SJSA1 (cell line): ENCODE results near the gene KCNMB4. TPM values are rescaled to one million over a fixed set of nuclear protein-coding genes. Genes with fewer than 3 reads are reported as not detected.

ENCODE experiments used
- DNase-seq, 2 experiments: peaks; one replicate each; pipeline ENCODE4 v3.0.0-alpha.2; 2015 to 2020; ENCODE audit warnings: low spot score in 2 of 2, low read depth in 1 of 2
- H3K27ac ChIP-seq: fragments of 250-450 bp; sonication (Bioruptor Pico); 2 replicates; pipeline ENCODE4 v1.5.1; 2020; ENCODE audit warnings: mild to moderate bottlenecking, moderate library complexity
- H3K27me3 ChIP-seq: fragments of 250-450 bp; sonication (Bioruptor Pico); replicated peaks from 2 replicates; pipeline ENCODE4 v1.5.1; 2020; ENCODE audit warnings: mild to moderate bottlenecking, moderate library complexity
- H3K36me3 ChIP-seq: fragments of 250-450 bp; sonication (Bioruptor Pico); 2 replicates; pipeline ENCODE4 v1.5.1; 2020; ENCODE audit warnings: mild to moderate bottlenecking
- H3K4me1 ChIP-seq: fragments of 250-450 bp; sonication (Bioruptor Pico); replicated peaks from 2 replicates; pipeline ENCODE4 v1.6.1; 2021; ENCODE audit warnings: mild to moderate bottlenecking
- H3K4me3 ChIP-seq: fragments of 250-450 bp; sonication (Bioruptor Pico); 2 replicates; pipeline ENCODE4 v1.5.1; 2020; ENCODE audit warnings: mild to moderate bottlenecking
- H3K9me3 ChIP-seq: fragments of 250-450 bp; sonication (Bioruptor Pico); replicated peaks from 2 replicates; pipeline ENCODE4 v1.5.1; 2020; ENCODE audit warnings: mild to moderate bottlenecking
- total RNA-seq: library from RNA; depleted of rRNA; stranded (reverse); fragments of >200 nt; shearing (Covaris generic); gene quantifications from 2 replicates; pipeline ENCODE4 v1.2.3, GENCODE V29; 2014; rRNA removed

The KCNMB4 gene, protein sequence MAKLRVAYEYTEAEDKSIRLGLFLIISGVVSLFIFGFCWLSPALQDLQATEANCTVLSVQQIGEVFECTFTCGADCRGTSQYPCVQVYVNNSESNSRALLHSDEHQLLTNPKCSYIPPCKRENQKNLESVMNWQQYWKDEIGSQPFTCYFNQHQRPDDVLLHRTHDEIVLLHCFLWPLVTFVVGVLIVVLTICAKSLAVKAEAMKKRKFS
- total RNA-seq: 0.09 and 0.21 TPM in 2 replicates

DNA sequence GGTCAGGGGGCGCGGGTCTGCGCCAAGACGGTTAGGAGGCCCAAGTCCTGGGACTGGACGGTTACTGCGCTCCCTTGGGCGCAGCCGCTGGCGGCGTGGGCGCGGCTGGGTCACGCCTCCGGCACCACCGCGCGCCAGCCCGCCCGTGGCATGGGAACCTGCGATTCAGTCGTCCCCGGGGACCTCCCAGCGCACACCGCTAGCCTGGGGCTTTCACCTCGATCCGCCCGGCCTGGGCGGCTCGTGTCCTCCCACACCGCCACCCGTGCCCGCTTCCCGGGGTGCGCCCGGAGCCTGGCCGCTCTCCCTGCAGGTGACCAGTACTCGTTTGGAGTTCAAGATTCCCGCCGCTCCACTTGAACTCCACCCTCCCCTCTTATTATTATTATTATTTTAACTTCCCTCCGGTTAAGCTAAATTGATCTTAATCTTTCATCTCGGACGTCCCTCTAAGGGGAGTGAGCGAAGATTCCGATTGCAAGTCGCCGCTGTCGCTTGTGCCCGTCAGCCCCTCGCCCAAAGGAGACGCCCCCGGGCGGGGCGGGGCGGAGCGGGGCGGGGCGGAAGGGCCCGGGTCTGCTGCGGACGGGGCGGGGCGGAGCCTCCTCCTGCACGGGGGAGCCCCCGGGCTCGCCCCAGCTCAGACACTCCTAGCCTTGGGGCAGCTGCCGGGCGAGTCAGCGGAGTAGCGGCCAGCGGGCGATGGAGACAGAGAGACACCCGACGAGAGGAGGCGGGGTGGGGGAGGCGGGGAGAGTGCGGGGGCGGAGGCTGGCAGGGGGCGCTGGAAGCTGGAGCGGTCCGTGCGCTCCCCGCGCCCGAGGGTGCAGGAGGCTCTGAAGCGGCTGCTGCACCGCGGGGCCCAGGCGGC is at the start of gene KCNMB4:
KCNMB4 (plus strand) TSS at position 643 of the 871 bp plus-strand sequence. CDS start 445 bp downstream, outside the sequence.
- H3K9me3 ChIP-seq: no peaks in the 10 kb centered on the region
- H3K27me3 ChIP-seq: peaks cover 55% of the 10 kb centered on the region
- H3K36me3 ChIP-seq: no peaks in the 10 kb centered on the region
- H3K4me3 ChIP-seq: peak within 1 kb of the TSS; percentile 39
- peaks cover 14% of the 10 kb centered on the region for H3K4me1 ChIP-seq
- DNase-seq: peak; percentile 27 to 45
- no peak within 1 kb of the TSS for H3K27ac ChIP-seq

- Histone ChIP-seq H3K27me3 (no peaks in the 10 kb centered on the region), H3K9me3 (no peaks in the 10 kb centered on the region), H3K4me1 (no peaks in the 10 kb centered on the region), H3K4me3 (no peak overlapping the region), H3K27ac (no peak overlapping the region), H3K36me3 (0 out of 2 replicates have a peak, but pooled peaks cover 3% of the 10 kb centered on the region)
- DNase-seq: no peak
Measured at GRCh38 chr12:70317781-70318180, 48.3 kb upstream of the KCNMB4 start.

- H3K27me3 ChIP-seq: no peaks in the 10 kb centered on the region
- H3K4me1 ChIP-seq: no peaks in the 10 kb centered on the region
- DNase-seq: no peak
- no peaks in the 10 kb centered on the region for H3K9me3 ChIP-seq
- no peak overlapping the region for H3K27ac ChIP-seq
- H3K4me3 ChIP-seq: no peak overlapping the region
- H3K36me3 ChIP-seq: 0 out of 2 replicates have a peak, but pooled peaks cover 3% of the 10 kb centered on the region
Measured at GRCh38 chr12:70319605-70320004, 46.5 kb upstream of the KCNMB4 start.

GRCh38 chr12:70321191-70321590 is 44.9 kb upstream of the KCNMB4 start:
- Histone ChIP-seq H3K36me3 (0 out of 2 replicates have a peak, but pooled peaks cover 3% of the 10 kb centered on the region), H3K27ac (no peak overlapping the region), H3K27me3 (no peaks in the 10 kb centered on the region), H3K4me1 (no peaks in the 10 kb centered on the region), H3K9me3 (no peaks in the 10 kb centered on the region), H3K4me3 (no peak overlapping the region)
- DNase-seq: no peak

DNA sequence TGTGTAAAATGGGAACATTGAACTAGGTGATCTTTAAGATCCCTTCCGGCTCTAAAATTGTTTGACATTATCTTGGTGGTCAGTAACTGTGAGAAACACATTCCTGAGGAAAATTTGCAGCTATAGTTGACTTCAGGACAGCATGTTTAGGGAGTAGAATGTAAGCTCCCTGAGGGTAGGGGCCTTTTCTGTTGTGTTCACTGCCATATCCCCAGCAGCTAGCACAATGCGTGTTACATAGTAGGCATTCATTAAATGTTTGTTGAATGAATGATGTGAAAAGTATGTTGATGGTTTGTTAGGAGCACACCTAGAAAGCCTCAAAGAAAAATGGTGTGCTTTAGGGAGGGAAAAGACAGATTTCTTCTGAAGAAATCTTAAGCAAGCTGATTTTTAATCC is 38.5 kb upstream of the KCNMB4 start:
- Histone ChIP-seq H3K9me3 (no peaks in the 10 kb centered on the region), H3K4me3 (no peak overlapping the region), H3K36me3 (0 out of 2 replicates have a peak, but pooled peaks cover 3% of the 10 kb centered on the region), H3K27ac (no peak overlapping the region), H3K27me3 (no peaks in the 10 kb centered on the region), H3K4me1 (no peaks in the 10 kb centered on the region)
- DNase-seq: no peak

- Histone ChIP-seq H3K9me3 (no peaks in the 10 kb centered on the region), H3K27ac (no peak overlapping the region), H3K4me1 (no peaks in the 10 kb centered on the region), H3K27me3 (no peaks in the 10 kb centered on the region), H3K36me3 (0 out of 2 replicates have a peak, but pooled peaks cover 3% of the 10 kb centered on the region), H3K4me3 (no peak overlapping the region)
- no peak for DNase-seq
Measured at GRCh38 chr12:70329728-70330127, 36.4 kb upstream of the KCNMB4 start.

DNA sequence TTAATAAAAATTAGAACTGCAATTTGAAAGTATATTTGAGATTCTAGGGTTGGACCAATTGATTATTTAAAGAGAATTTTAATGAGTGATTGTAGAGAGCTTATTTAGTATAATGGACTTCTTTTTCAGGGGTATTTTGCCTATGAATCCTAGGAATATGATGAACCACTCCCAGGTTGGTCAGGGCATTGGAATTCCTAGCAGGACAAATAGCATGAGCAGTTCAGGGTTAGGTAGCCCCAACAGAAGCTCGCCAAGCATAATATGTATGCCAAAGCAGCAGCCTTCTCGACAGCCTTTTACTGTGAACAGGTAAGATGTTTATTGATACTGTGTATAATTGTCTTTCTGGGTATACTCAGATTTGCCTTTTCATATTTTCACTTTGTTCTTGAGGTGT is 35.9 kb upstream of the KCNMB4 start:
- Histone ChIP-seq H3K27ac (no peak overlapping the region), H3K36me3 (0 out of 2 replicates have a peak, but pooled peaks cover 7% of the 10 kb centered on the region), H3K4me1 (no peaks in the 10 kb centered on the region), H3K4me3 (no peak overlapping the region), H3K9me3 (no peaks in the 10 kb centered on the region), H3K27me3 (no peaks in the 10 kb centered on the region)
- no peak for DNase-seq

- Histone ChIP-seq H3K27ac (no peak overlapping the region), H3K4me1 (no peaks in the 10 kb centered on the region), H3K9me3 (no peaks in the 10 kb centered on the region), H3K27me3 (no peaks in the 10 kb centered on the region), H3K36me3 (peaks cover 20% of the 10 kb centered on the region; the same call in 1 of the 2 replicates), H3K4me3 (no peak overlapping the region)
- no peak for DNase-seq
Measured at GRCh38 chr12:70332236-70332635, 33.9 kb upstream of the KCNMB4 start.

- no peak overlapping the region for H3K27ac ChIP-seq
- no peaks in the 10 kb centered on the region for H3K4me1 ChIP-seq
- DNase-seq: no peak
- H3K36me3 ChIP-seq: peaks cover 34% of the 10 kb centered on the region
- H3K4me3 ChIP-seq: no peak overlapping the region
- no peaks in the 10 kb centered on the region for H3K27me3 ChIP-seq
- no peaks in the 10 kb centered on the region for H3K9me3 ChIP-seq
Measured at GRCh38 chr12:70334742-70335141, 31.3 kb upstream of the KCNMB4 start.

DNA sequence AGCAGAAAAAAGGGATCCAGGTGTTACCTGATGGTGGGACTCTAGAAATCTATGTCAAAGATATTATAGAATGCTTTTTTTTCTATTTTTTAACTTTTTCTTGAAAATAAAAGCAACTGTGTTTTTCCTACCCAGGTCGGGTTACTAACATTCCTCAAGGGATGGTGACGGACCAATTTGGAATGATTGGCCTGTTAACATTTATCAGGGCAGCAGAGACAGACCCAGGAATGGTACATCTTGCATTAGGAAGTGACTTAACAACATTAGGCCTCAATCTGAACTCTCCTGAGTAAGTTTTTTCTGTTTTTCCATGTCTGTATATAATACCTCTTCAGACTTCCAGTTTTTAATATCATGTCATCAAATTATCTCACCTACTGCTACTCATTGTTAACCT is 27.6 kb upstream of the KCNMB4 start:
- peaks cover 52% of the 10 kb centered on the region for H3K36me3 ChIP-seq
- DNase-seq: no peak
- no peaks in the 10 kb centered on the region for H3K9me3 ChIP-seq
- H3K27ac ChIP-seq: no peak overlapping the region
- H3K27me3 ChIP-seq: no peaks in the 10 kb centered on the region
- no peaks in the 10 kb centered on the region for H3K4me1 ChIP-seq
- H3K4me3 ChIP-seq: no peak overlapping the region

DNA sequence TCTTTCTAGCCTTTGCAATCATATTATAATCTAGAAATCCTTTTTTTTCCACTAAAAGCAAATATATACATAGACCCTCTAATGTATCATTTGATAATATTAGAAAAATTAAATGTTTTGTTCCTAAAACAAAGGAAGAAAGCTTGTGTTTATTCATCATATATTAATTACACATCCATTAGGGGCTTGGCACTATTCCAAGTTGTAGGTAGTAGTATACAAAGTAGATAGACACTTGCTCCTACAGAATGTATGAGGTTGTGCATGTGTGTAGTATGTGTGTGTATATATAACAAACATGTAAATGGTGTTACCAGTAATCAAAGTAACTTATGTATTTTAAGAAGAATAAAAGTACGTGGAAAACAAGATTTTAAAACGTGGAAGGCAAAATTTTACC is 15.0 kb upstream of the KCNMB4 start:
- H3K4me1 ChIP-seq: no peaks in the 10 kb centered on the region
- H3K27ac ChIP-seq: no peak overlapping the region
- no peaks in the 10 kb centered on the region for H3K9me3 ChIP-seq
- DNase-seq: no peak
- no peaks in the 10 kb centered on the region for H3K27me3 ChIP-seq
- H3K4me3 ChIP-seq: no peak overlapping the region
- peaks cover 15% of the 10 kb centered on the region for H3K36me3 ChIP-seq

GRCh38 chr12:70353780-70354660 is 12.1 kb upstream of the KCNMB4 start:
- Histone ChIP-seq H3K27ac (no peak overlapping the region), H3K36me3 (peaks cover 8% of the 10 kb centered on the region; the same call in 1 of the 2 replicates), H3K9me3 (no peaks in the 10 kb centered on the region), H3K27me3 (no peaks in the 10 kb centered on the region), H3K4me1 (no peaks in the 10 kb centered on the region), H3K4me3 (no peak overlapping the region)
- no peak for DNase-seq

DNA sequence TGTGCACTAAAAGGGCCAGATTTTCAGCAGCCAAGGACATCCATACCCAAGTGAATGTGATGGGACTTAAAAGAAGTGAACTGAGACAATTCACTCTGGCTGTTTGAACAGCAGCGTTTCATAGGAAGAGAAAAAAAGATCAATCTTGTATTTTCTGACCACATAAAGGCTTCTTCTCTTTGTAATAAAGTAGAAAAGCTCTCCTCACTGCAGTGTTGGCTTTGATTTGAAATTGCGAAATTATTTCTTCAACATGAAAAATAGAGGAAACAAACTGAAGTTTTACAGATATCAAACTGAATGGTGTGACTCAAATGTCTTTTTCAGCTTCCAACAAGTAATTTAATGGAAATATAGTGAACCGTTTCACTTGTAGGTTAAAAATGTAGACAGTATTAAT is 11.3 kb upstream of the KCNMB4 start:
- no peaks in the 10 kb centered on the region for H3K4me1 ChIP-seq
- no peak overlapping the region for H3K4me3 ChIP-seq
- no peak overlapping the region for H3K27ac ChIP-seq
- no peaks in the 10 kb centered on the region for H3K9me3 ChIP-seq
- no peaks in the 10 kb centered on the region for H3K27me3 ChIP-seq
- no peak for DNase-seq
- H3K36me3 ChIP-seq: peaks cover 8% of the 10 kb centered on the region; the same call in 1 of the 2 replicates
